HG03135 (cell line): ENCODE measurements around the gene ALPP.
"Not testable (repeated sequence)": the region's sequence is repeated elsewhere in the genome, so short reads cannot be mapped to it uniquely, and the experiment has no call there.

Experiments
- ATAC-seq: cut with Tn5 transposase; IDR thresholded peaks from one replicate; pipeline ENCODE4 v1.9.1; 2021; ENCODE audit warnings: mild to moderate bottlenecking, moderate library complexity; ENCODE audit not compliant: unreplicated experiment

Gene ALPP

GRCh38 chr2:232419245-232420072 is 40.9 kb downstream of the ALPP start:
- ATAC-seq = no peak

- ATAC-seq = no peak
Measured at GRCh38 chr2:232420073-232420454, 41.5 kb downstream of the ALPP start.

- ATAC-seq = no peak
Measured at GRCh38 chr2:232420463-232421188, 42.1 kb downstream of the ALPP start.

GRCh38 chr2:232421189-232421785 is 42.7 kb downstream of the ALPP start:
- no peak for ATAC-seq

- ATAC-seq = no peak
Measured at GRCh38 chr2:232422051-232422450, 43.5 kb downstream of the ALPP start.

- not testable (repeated sequence) for ATAC-seq
Measured at GRCh38 chr2:232422996-232423395, 44.4 kb downstream of the ALPP start.

- not testable (repeated sequence) for ATAC-seq
Measured at GRCh38 chr2:232423407-232423806, 44.9 kb downstream of the ALPP start.

- no peak for ATAC-seq
Measured at GRCh38 chr2:232431705-232432590, 53.4 kb downstream of the ALPP start.
